HG03108 (cell line): ENCODE measurements around the gene HSPB2.
"Not testable (repeated sequence)": the region's sequence is repeated elsewhere in the genome, so short reads cannot be mapped to it uniquely, and the experiment has no call there.

Experiments
- ATAC-seq: cut with Tn5 transposase; IDR thresholded peaks from one replicate; pipeline ENCODE4 v1.9.1; 2021; ENCODE audit warnings: moderate library complexity; ENCODE audit not compliant: unreplicated experiment

Gene HSPB2, protein sequence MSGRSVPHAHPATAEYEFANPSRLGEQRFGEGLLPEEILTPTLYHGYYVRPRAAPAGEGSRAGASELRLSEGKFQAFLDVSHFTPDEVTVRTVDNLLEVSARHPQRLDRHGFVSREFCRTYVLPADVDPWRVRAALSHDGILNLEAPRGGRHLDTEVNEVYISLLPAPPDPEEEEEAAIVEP

GRCh38 chr11:111912535-111912934 is at the start of gene HSPB2:
Gene HSPB2, plus strand, starts transcription at chr11:111912734. Its CDS starts 96 bp downstream, at chr11:111912830.
- ATAC-seq = no peak

GRCh38 chr11:111870113-111870512 is 42.4 kb upstream of the HSPB2 start:
- no peak for ATAC-seq

- ATAC-seq = peak; percentile 4
These were observed 42.0 kb upstream of the HSPB2 start for GRCh38 chr11:111870522-111870885.

DNA sequence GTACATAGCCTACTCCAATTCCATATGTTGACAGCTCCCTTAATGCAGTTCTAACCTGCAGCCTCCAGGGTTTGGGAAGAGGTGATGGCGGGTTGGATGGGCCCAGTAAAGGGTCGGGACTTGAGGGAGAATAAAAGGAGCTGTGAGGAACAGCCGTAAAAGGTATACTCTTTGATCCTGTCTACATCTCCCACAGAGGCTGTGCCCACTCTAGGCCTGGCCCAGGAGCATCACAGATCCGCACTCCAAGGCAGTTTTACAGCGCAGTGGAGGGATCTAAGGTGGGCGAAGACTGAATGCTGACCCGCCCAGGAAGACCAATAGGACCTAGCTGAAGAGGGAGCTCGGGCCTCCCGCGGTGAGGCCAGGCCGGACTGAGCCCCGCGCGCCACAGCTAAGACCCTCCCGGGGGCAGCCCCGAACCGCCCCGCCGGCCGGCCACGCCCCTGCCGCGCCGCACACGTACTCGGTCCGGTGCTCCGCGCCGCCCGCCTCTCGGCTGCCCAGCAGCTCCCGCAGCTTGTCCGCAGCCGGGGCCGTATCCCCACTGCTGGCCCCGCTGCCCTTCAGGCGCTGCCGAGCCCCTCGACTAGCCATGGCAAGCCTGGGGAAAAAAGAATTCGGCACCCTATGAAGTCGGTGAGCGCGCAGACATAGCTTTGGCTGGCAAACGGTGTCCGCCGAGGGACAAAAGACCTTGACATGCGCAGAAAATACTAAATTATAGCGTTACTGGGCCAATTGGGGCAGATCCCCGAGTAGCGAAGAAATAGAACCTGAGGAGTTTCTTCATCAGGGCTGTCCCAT is 41.4 kb upstream of the HSPB2 start, which contains the start of gene ALG9:
Gene ALG9 (minus strand): TSS at position 696 of the 807 bp plus-strand sequence. CDS start 99 bp downstream, at position 597.
- peak; percentile 93 for ATAC-seq

GRCh38 chr11:111871693-111872161 is 40.8 kb upstream of the HSPB2 start:
- ATAC-seq = no peak

DNA sequence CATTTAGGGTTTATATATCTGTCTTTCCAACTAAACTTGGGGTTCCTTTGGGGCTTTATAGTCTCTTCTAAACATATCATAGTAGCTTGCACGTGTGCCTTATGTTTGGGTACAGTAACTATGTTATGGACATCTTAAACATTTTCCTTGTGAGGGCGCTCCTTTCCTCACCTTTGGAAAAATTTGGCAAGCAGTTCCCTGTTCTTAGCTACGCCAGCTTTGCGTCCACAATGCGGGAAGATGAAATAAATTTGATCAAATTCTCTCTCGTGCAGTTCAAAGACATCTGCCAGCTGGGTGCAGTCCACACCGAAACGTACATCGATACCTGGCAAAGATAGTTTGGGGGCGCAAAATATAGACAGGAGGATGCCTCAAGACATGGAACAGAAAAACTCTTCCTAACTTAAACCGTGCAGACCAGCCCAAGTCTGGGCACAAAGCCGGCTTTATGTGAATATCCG is 34.1 kb upstream of the HSPB2 start:
- no peak for ATAC-seq

GRCh38 chr11:111878849-111879636 is 33.5 kb upstream of the HSPB2 start, which contains the start of the genes CFAP68 and FDXACB1:
Gene CFAP68, plus strand, starts transcription at chr11:111879541. Its CDS starts 20 bp downstream, at chr11:111879561.
Gene FDXACB1, minus strand, starts transcription at chr11:111879165. Its CDS starts 33 bp downstream, at chr11:111879132.
- peak; percentile 84 for ATAC-seq

GRCh38 chr11:111879637-111879960 is 32.9 kb upstream of the HSPB2 start:
- ATAC-seq = no peak

DNA sequence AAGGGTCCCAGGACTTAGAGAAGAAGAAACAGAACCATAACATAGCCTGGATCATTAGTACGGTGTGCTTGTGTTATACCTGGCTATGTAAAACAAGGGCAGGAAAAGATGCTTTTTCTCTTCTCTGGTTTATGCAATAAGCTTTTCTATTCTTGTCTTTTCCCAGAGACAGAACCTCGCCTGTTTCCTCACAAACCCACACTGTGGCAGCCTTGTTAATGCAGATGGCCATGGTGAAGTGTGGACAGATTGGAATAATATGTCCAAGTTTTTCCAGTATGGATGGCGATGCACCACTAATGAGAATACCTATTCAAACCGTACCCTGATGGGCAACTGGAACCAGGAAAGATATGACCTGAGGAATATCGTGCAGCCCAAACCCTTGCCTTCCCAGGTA is 30.3 kb upstream of the HSPB2 start:
- no peak for ATAC-seq

GRCh38 chr11:111885053-111885452 is 27.5 kb upstream of the HSPB2 start:
- not testable (repeated sequence) for ATAC-seq

DNA sequence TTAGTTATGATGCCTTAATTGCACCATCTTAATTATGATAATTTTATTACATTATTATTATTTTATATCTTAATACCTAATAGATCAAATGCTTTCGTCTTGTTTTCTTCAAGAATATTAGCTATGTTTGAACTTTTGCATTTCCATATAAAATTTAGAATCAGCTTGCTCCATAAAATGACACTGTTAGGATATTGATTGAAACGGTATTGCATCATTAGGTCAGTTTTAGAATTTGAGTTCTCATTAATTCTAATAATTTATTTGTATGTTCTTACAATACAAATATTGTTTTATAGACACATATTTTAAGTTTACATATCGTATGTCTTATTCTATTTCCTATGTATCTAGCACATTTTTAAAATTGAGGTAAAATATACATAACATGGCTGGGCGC is 26.5 kb upstream of the HSPB2 start:
- ATAC-seq = no peak

DNA sequence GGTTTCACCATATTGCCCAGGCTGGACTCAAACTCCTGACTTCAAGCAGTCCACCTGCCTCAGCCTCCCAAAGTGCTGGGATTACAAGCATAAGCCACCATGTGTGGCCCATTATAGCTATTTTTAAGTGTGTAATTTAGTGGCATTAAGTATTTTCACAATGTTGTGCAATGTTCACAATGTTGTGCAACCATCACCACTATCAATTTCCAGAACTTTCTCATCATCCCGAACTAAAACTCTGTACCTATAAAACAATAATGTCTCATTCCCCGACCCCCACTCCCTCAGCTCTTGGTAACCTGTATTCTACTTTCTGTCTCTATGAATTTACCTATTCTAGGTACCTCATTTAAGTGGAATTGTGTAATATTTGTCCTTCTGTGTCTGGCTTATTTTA is 25.7 kb upstream of the HSPB2 start:
- no peak for ATAC-seq

- ATAC-seq = no peak
These were observed 7.1 kb upstream of the HSPB2 start for GRCh38 chr11:111905411-111905810.

DNA sequence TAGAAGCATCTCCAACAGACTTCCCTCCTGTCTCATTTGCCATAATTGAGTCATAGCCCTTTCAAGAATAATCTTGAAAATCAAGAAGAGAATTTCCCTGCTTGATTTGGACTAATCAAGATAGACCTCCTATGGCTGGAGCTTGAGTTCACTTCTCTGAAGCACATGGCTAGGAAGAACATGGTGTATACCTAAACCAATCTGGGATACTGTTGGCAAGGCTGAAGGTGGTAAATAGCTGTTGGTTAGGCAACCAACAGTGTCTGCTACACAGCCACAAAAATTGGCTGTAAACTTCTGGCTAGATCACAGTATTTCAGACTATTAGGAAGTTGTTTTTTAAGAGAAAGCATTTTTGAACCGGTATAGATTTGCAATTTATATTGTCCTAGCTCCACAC is 5.9 kb upstream of the HSPB2 start:
- ATAC-seq = no peak

GRCh38 chr11:111908639-111909305 is 3.8 kb upstream of the HSPB2 start:
- ATAC-seq = no peak

DNA sequence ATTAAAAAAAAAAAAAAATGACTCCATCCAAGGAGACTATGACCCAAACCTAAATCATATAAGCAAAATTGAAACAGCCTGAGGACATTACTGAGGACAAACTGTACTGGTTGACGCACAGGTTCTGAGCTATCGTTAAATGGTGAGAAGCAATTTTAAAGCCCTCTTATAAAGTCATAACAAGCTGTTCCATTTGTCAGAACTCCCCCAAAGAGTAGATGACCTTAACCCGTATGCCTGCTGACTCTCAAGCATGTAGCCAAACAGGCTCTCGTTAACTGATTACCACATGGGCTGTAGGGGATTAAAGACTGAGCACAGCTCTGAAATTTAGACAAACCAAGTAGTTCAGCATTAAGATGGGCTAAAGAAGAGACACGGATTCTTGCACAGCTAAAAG is 3.2 kb upstream of the HSPB2 start:
- ATAC-seq = no peak

- ATAC-seq = no peak
These were observed 1.6 kb upstream of the HSPB2 start for GRCh38 chr11:111910676-111911562.

- no peak for ATAC-seq
These were observed 752 bp upstream of the HSPB2 start, which contains the start of gene CRYAB for GRCh38 chr11:111911563-111912401. Gene CRYAB, minus strand, starts transcription at chr11:111911770. Its CDS starts 46 bp downstream, at chr11:111911724.
